K562 (cell line): ENCODE measurements around the gene TANC1. TPM values are rescaled to one million over a fixed set of nuclear protein-coding genes. Genes with fewer than 3 reads are reported as not detected.

Experiments used
- BCLAF1 ChIP-seq, 2 experiments: fragments of 450-650 bp in 1 of 2; IDR thresholded peaks; 2 replicates each; pipeline ENCODE4 v1.6.1; 2011 to 2017; ENCODE audit warnings: low read depth in 2 of 2, antibody characterized with exemption in 1 of 2, borderline replicate concordance in 1 of 2, low read length in 1 of 2, mild to moderate bottlenecking in 1 of 2, mixed read lengths in 1 of 2; ENCODE audit not compliant: control insufficient read depth in 1 of 2
- CXXC5 ChIP-seq: fragments of 250-450 bp; sonication (Bioruptor Pico); IDR thresholded peaks from 2 replicates; pipeline ENCODE4 v1.8.0; 2022; ENCODE audit warnings: inconsistent platforms, mild to moderate bottlenecking, moderate library complexity
- DACH1 ChIP-seq: fragments of 450-650 bp; IDR thresholded peaks from 2 replicates; pipeline ENCODE4 v1.6.1; 2018; ENCODE audit not compliant: partially characterized antibody
- ETV6 ChIP-seq, 3 experiments: fragments of 150-350 bp in 1 of 3; sonication (generic) in 1 of 3; formaldehyde crosslinking in 1 of 3; IDR thresholded peaks; 2 replicates each; pipeline versions ENCODE4 v1.6.1 to v1.8.0; 2014 to 2022; ENCODE audit warnings: borderline replicate concordance in 2 of 3, low read depth in 2 of 3, antibody characterized with exemption in 1 of 3, low read length in 1 of 3, mild to moderate bottlenecking in 1 of 3, missing genetic modification reagents in 1 of 3
- GABPB2 ChIP-seq: fragments of 250-450 bp; sonication (Bioruptor Pico); conservative IDR thresholded peaks from 2 replicates; pipeline ENCODE4 v1.5.1; 2021; ENCODE audit warnings: mild to moderate bottlenecking
- GATAD2A ChIP-seq: fragments of 450-650 bp; IDR thresholded peaks from 2 replicates; pipeline ENCODE4 v1.6.1; 2017
- HDAC6 ChIP-seq: IDR thresholded peaks from 2 replicates; pipeline ENCODE4 v1.6.1; 2012; ENCODE audit warnings: low read depth, mild to moderate bottlenecking, control low read depth, inconsistent platforms, low read length, moderate library complexity
- MIER1 ChIP-seq: fragments of 450-650 bp; IDR thresholded peaks from 2 replicates; pipeline ENCODE4 v1.6.1; 2016; ENCODE audit warnings: antibody characterized with exemption, mild to moderate bottlenecking, low read depth
- NFIC ChIP-seq: fragments of 450-650 bp; IDR thresholded peaks from 2 replicates; pipeline ENCODE4 v1.6.1; 2017; ENCODE audit warnings: mild to moderate bottlenecking, inconsistent platforms
- NRF1 ChIP-seq, 2 experiments: fragments of 450-650 bp; IDR thresholded peaks in 1 of 2; conservative IDR thresholded peaks in 1 of 2; 2 replicates each; pipeline ENCODE4 v1.6.1; 2014; ENCODE audit warnings: mild to moderate bottlenecking in 2 of 2
- SFPQ ChIP-seq: fragments of 200-400 bp; formaldehyde crosslinking; IDR thresholded peaks from 2 replicates; pipeline ENCODE4 v1.6.1; 2017; ENCODE audit warnings: mild to moderate bottlenecking, low read depth, low read length, moderate library complexity
- SMAD2 ChIP-seq: fragments of 150-350 bp; IDR thresholded peaks from 2 replicates; pipeline ENCODE4 v1.6.1; 2014; ENCODE audit warnings: low read depth, mild to moderate bottlenecking, low read length
- SRSF1 ChIP-seq: fragments of 200-400 bp; formaldehyde crosslinking; IDR thresholded peaks from 2 replicates; pipeline ENCODE4 v1.6.1; 2017; ENCODE audit warnings: mild to moderate bottlenecking, low read depth, low read length, moderate library complexity
- TAL1 ChIP-seq: fragments of 450-650 bp; IDR thresholded peaks from 2 replicates; pipeline ENCODE4 v1.6.1; 2016; ENCODE audit warnings: mild to moderate bottlenecking
- TFAM ChIP-seq: fragments of 250-450 bp; sonication (Bioruptor Pico); conservative IDR thresholded peaks from 2 replicates; pipeline ENCODE4 v1.5.0; 2021; ENCODE audit warnings: mild to moderate bottlenecking, moderate library complexity
- TGIF2 ChIP-seq: sonication (generic); formaldehyde crosslinking; IDR thresholded peaks from 2 replicates; pipeline ENCODE4 v1.8.1; 2022; ENCODE audit warnings: mild to moderate bottlenecking, missing genetic modification reagents, moderate library complexity
- U2AF1 ChIP-seq: fragments of 200-400 bp; formaldehyde crosslinking; optimal IDR thresholded peaks from 2 replicates; pipeline ENCODE3; 2017; ENCODE audit warnings: mild to moderate bottlenecking, low read depth, low read length, moderate library complexity
- ZNF263 ChIP-seq: sonication (generic); formaldehyde crosslinking; IDR thresholded peaks from 2 replicates; pipeline ENCODE4 v1.8.0; 2022; ENCODE audit warnings: mild to moderate bottlenecking, missing genetic modification reagents, borderline replicate concordance
- ZNF316 ChIP-seq: fragments of 450-650 bp; IDR thresholded peaks from 2 replicates; pipeline ENCODE4 v1.6.1; 2016
- ZNF324 ChIP-seq: fragments of 250-450 bp; sonication (Bioruptor Pico); IDR thresholded peaks from 2 replicates; pipeline ENCODE4 v1.4.0; 2020; ENCODE audit warnings: mild to moderate bottlenecking
- ZNF764 ChIP-seq: fragments of 250-450 bp; sonication (Bioruptor Pico); IDR thresholded peaks from 2 replicates; pipeline ENCODE4 v1.4.0; 2020; ENCODE audit warnings: low read depth, mild to moderate bottlenecking, moderate library complexity
- polyA plus RNA-seq, 8 experiments: library from polyadenylated mRNA; depleted of rRNA in 4 of 8; stranded (reverse) in 5 of 8; unstranded in 3 of 8; fragments of >200 nt; fragmentation: Nextera tagmentation in 2 of 8; fragmentation: Illumina TruSeq in 1 of 8; extraction: Ambion mirVana in 2 of 8; extraction: Trizol in 1 of 8; gene quantifications; 2 replicates each; pipeline versions ENCODE4 v1.2.1 to v1.2.3, GENCODE V29; 2011 to 2014; ENCODE audit warnings: inconsistent platforms in 1 of 8, missing spikeins in 1 of 8
- total RNA-seq, 7 experiments: library from RNA; depleted of rRNA in 6 of 7; stranded (reverse); fragments of >200 nt in 6 of 7; fragmentation: Illumina TruSeq in 2 of 7; extraction: Trizol in 2 of 7; gene quantifications; 2 replicates each; pipeline versions ENCODE4 v1.2.1 to v1.2.3, GENCODE V29; 2011 to 2021; ENCODE audit warnings: low replicate concordance in 1 of 7
- TF ChIP-seq, protein P1 (sequence below): fragments of 450-650 bp; formaldehyde crosslinking; IDR thresholded peaks from 2 replicates; pipeline ENCODE4 v1.4.0; 2022; ENCODE audit warnings: missing genetic modification characterization
- TF ChIP-seq, protein P2 (sequence below): sonication (generic); formaldehyde crosslinking; IDR thresholded peaks from 2 replicates; pipeline ENCODE4 v1.8.0; 2022; ENCODE audit warnings: missing genetic modification reagents, mild to moderate bottlenecking, moderate library complexity, borderline replicate concordance

TANC1 gene
- total and polyA plus RNA-seq, 9 of the 15 experiments (the other 6 are each of a cell fraction or from before 2014, with no cell fraction given): under 0.01 to 0.20 (median 0.07) TPM; not detected in 1

GRCh38 chr2:159003555-159003954, 35.1 kb downstream of the TANC1 start (continued):
- TF ChIP-seq BCLAF1 (IDR thresholded peaks at IDR 0.05; ENCODE audit: borderline replicate concordance in 1 of 2, control insufficient read depth in 1 of 2, low read depth in 2 of 2, low read length in 1 of 2): no peak
- no peak for TF ChIP-seq TAL1
- no peak for TF ChIP-seq TFAM (CRISPR knock-in tag)
- TF ChIP-seq ETV6 (IDR thresholded peaks at IDR 0.05; ENCODE audit: borderline replicate concordance in 1 of 2, low read depth in 2 of 2, low read length in 1 of 2): no peak
- TF ChIP-seq ETV6 (CRISPR knock-in tag; IDR thresholded peaks at IDR 0.05; ENCODE audit: borderline replicate concordance): no peak
- no peak for TF ChIP-seq MIER1
- no peak for TF ChIP-seq HDAC6
- TF ChIP-seq SFPQ: no peak
- TF ChIP-seq GABPB2 (CRISPR knock-in tag): no peak
- no peak for TF ChIP-seq SRSF1
- TF ChIP-seq U2AF1: no peak
- TF ChIP-seq DACH1: no peak
- peak; percentile 59 for TF ChIP-seq CXXC5 (CRISPR knock-in tag)
- no peak for TF ChIP-seq ZNF316
- TF ChIP-seq NFIC: peak; percentile 51
- no peak for TF ChIP-seq NRF1 (conservative IDR thresholded peaks at IDR 0.05 in 1 of 2, IDR thresholded peaks at IDR 0.05 in 1 of 2)
- no peak for TF ChIP-seq ZNF263 (CRISPR knock-in tag)
- no peak for TF ChIP-seq ZNF324 (CRISPR knock-in tag)
- TF ChIP-seq TGIF2 (CRISPR knock-in tag): no peak
- TF ChIP-seq ZNF764 (CRISPR knock-in tag): no peak
- no peak for TF ChIP-seq SMAD2
- TF ChIP-seq, protein P1, sequence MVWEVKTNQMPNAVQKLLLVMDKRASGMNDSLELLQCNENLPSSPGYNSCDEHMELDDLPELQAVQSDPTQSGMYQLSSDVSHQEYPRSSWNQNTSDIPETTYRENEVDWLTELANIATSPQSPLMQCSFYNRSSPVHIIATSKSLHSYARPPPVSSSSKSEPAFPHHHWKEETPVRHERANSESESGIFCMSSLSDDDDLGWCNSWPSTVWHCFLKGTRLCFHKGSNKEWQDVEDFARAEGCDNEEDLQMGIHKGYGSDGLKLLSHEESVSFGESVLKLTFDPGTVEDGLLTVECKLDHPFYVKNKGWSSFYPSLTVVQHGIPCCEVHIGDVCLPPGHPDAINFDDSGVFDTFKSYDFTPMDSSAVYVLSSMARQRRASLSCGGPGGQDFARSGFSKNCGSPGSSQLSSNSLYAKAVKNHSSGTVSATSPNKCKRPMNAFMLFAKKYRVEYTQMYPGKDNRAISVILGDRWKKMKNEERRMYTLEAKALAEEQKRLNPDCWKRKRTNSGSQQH: no peak
- TF ChIP-seq, protein P2, sequence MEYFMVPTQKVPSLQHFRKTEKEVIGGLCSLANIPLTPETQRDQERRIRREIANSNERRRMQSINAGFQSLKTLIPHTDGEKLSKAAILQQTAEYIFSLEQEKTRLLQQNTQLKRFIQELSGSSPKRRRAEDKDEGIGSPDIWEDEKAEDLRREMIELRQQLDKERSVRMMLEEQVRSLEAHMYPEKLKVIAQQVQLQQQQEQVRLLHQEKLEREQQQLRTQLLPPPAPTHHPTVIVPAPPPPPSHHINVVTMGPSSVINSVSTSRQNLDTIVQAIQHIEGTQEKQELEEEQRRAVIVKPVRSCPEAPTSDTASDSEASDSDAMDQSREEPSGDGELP (CRISPR knock-in tag): peak; percentile 44; the same call in 1 of the 2 replicates
- no peak for TF ChIP-seq GATAD2A
